Measurements from ENCODE around the gene CFL1. TPM values are rescaled to one million over a fixed set of nuclear protein-coding genes. Genes with fewer than 3 reads are reported as not detected.

Gene CFL1
- total and polyA plus RNA-seq, 2 experiments from 2014 or later, result 974 to 2,660 TPM

DNA sequence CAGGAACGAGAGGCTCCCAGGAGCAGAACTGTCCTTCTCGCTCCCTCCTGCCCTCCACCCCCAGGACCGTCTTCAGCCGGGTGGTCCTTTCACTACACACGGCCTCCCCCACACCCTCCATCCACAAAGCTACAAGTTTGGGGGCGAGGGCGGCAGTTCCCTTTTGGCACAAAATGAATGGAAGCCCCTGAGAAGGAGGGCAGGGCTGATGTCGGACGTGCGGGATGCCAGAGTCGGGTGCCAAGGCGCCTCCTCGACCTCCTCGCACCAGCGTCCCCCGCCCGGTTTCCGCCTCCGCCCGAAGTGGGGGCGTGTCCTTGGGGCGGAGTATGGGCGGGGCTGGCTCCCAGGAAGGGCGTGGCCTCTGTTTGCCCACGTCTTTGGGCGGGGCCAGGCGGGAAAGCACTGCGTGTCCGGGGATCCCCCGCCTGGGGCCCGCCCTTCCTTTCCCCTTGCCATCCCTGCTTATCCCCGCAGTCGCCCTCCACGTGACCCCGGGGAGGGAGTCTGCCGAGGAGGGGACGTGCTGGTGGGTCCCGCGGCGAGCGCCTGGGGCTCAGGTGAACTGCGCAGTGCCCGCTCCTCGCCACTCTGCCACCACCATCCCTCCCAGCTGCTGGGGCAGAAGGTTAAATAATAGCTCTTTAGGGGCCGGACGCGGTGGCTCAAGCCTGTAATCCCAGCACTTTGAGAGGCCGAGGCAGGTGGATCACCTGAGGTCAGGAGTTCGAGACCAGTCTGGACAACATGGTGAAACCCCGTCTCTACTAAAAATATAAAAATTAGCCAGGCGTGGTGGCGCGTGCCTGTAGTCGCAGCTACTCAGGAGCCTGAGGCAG lies 15.6 kb upstream of the CFL1 start:
- peak overlapping the region; percentile 95 for H3K4me3 ChIP-seq
- peak; percentile 95 to 96 for DNase-seq (ENCODE audit: low read depth in 1 of 2, low spot score in 1 of 2)
- TF ChIP-seq, protein P1, sequence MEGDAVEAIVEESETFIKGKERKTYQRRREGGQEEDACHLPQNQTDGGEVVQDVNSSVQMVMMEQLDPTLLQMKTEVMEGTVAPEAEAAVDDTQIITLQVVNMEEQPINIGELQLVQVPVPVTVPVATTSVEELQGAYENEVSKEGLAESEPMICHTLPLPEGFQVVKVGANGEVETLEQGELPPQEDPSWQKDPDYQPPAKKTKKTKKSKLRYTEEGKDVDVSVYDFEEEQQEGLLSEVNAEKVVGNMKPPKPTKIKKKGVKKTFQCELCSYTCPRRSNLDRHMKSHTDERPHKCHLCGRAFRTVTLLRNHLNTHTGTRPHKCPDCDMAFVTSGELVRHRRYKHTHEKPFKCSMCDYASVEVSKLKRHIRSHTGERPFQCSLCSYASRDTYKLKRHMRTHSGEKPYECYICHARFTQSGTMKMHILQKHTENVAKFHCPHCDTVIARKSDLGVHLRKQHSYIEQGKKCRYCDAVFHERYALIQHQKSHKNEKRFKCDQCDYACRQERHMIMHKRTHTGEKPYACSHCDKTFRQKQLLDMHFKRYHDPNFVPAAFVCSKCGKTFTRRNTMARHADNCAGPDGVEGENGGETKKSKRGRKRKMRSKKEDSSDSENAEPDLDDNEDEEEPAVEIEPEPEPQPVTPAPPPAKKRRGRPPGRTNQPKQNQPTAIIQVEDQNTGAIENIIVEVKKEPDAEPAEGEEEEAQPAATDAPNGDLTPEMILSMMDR (IDR thresholded peaks at IDR 0.05; ENCODE audit: low read depth, low read length), result no peak
- peaks cover 9% of the 10 kb centered on the region for H3K36me3 ChIP-seq
- H3K27ac ChIP-seq, result peak overlapping the region; percentile 97
- no peaks in the 10 kb centered on the region for H3K27me3 ChIP-seq
- no peaks in the 10 kb centered on the region for H3K9me3 ChIP-seq (ENCODE audit: low read depth)
- H3K4me1 ChIP-seq (ENCODE audit: low read depth), result no peaks in the 10 kb centered on the region

DNA sequence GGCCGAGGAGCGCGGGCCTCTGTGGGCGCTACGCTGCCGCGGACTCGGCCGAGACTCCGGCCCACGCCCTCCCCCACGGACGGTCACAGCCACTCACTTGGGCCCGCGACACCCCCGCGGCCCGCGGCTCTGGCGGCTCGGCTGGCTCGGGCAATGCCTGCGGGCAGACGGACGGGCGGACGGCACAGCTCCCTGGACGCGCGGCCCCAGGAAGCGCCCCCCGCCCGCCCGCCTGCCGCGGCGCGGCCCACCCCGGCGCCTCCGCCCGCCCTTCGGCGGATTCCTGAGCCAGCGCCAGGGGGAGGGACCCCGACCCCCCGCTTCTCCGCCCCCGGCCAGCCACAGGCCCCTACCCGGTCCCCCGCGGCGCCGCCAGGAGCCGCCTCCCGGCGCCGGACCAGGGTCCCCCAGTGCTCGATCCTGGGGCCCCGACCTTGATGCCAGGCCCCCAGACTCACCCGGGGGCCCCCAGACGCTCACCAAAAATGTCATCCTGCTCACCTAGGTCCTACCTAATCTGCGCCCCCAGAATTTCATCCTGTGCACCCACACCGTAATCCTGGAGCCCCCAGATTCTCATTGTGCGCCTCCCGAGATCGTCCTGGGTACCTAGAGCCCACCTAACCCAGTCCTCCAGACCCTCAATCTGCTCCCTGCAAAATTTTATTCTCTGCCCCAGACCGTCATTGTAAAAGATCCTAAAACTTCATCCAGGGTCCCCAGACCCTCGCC lies 14.8 kb upstream of the CFL1 start, which contains the start of gene EFEMP2:
Gene EFEMP2 (minus strand): TSS at position 215 of the 732 bp plus-strand sequence. CDS start 446 bp downstream, outside the sequence.
- H3K36me3 ChIP-seq, result peaks cover 10% of the 10 kb centered on the region
- H3K4me3 ChIP-seq, result peak within 1 kb of the TSS; percentile 95
- peak; percentile 68 to 80 for DNase-seq (ENCODE audit: low read depth in 1 of 2, low spot score in 1 of 2)
- H3K4me1 ChIP-seq (ENCODE audit: low read depth), result no peaks in the 10 kb centered on the region
- H3K27me3 ChIP-seq, result no peaks in the 10 kb centered on the region
- TF ChIP-seq, protein P1 (IDR thresholded peaks at IDR 0.05; ENCODE audit: low read depth, low read length), result no peak
- no peaks in the 10 kb centered on the region for H3K9me3 ChIP-seq (ENCODE audit: low read depth)
- H3K27ac ChIP-seq, result peak within 1 kb of the TSS; percentile 97

DNA sequence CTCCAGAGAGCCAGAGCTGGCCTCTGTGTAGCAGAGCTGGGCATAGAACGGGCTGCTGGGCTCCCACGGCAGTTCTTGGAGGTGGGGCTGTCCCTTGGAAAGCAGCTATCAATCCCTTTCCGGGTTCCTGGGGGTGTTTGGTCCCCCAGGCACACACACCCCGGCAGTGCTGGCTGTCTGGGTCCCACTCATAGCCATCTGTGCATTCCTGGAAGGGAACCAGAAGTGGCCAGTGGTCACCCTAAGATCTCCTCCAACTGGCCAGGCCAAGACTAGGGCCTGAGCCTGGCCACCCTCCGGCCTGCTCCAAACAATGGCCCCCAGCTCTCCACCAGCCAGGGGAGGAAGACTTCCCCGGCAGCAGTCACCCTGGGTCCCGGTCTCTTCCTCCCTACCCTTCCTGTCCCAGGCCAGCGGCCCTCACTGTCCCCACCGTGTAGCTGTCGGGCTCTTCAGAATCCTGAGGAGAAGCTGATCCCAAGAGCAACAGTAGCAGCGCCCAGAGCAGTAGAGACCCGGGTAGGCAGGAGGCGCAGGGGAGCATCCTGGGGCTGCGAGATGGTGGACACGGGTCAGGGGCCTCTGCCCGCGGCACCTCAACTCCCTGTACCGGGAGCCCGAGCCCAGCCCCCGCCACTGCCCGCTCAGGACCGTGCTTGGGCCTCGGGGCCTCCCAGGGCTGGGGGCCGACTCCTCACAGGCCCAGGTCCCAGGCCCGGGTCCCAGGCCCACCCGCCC lies 14.0 kb upstream of the CFL1 start:
- Histone ChIP-seq H3K9me3 (ENCODE audit: low read depth) (no peaks in the 10 kb centered on the region), H3K4me1 (ENCODE audit: low read depth) (no peaks in the 10 kb centered on the region), H3K27me3 (no peaks in the 10 kb centered on the region), H3K36me3 (peaks cover 14% of the 10 kb centered on the region), H3K27ac (peak overlapping the region; percentile 97), H3K4me3 (peak overlapping the region; percentile 95)
- DNase-seq (ENCODE audit: low read depth in 1 of 2, low spot score in 1 of 2), result peak; percentile 47 to 61
- TF ChIP-seq, protein P1 (IDR thresholded peaks at IDR 0.05; ENCODE audit: low read depth, low read length), result peak; percentile 32

DNA sequence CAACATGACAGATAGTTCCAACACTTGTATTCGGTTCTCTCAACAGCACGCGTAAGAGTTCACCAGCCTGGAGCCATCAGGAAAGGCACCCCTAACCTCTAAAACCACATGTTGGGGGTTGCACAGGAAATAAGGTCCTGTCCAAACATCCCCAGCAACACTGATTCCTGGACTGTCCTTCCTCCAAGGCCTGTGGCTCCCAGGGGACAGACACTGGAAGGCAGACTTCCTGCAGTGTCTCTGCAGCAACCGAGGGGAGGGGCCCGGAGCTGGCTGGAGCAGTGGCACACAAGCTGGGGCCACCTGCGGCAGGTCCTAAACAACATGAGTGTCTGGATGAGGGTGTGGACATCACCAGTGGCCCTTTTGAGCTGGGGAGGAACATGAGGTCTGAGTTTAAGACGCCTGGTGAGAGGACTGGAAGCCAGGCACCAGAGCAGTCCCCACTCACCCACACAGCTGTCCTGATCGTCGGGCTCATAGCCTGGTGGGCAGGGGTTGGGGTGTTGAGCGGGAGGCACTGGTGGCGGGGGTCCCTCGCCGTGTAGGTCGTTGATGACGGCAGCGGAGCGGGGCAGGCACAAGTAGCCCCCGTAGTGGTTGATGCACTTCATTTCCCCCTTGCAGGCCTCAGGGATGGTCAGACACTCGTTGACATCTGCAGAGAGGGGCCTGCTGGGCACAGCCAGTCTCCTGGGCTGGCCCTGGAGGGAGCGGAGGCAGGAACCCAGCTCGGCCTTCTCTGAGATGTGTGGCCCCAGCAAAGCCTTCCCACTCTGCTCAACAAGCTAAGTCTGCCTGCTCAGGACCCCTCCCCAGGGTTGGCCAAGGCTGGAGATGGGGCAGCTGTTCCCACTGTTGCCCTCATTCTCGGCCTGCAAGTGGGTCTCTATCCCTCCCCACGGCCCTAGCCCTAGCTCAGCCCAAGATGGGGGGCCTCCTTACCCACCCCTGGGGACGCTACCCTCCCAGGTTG lies 13.0 kb upstream of the CFL1 start:
- Histone ChIP-seq H3K4me1 (ENCODE audit: low read depth) (no peaks in the 10 kb centered on the region), H3K9me3 (ENCODE audit: low read depth) (no peaks in the 10 kb centered on the region), H3K36me3 (peaks cover 22% of the 10 kb centered on the region), H3K27me3 (no peaks in the 10 kb centered on the region), H3K4me3 (peak overlapping the region; percentile 95), H3K27ac (peak overlapping the region; percentile 97)
- TF ChIP-seq, protein P1 (IDR thresholded peaks at IDR 0.05; ENCODE audit: low read depth, low read length), result no peak
- DNase-seq (ENCODE audit: low read depth in 1 of 2, low spot score in 1 of 2), result no peak

All from cardiac muscle cell (in vitro differentiated cells and primary cell).